Inflammatory macrophage (primary cell): Measurements from ENCODE around the gene SLC29A2.

Experiments
- DNase-seq, 2 donors: peaks; one replicate each; pipeline ENCODE4 v3.0.0-alpha.2; 2020 to 2022

Gene SLC29A2

DNA sequence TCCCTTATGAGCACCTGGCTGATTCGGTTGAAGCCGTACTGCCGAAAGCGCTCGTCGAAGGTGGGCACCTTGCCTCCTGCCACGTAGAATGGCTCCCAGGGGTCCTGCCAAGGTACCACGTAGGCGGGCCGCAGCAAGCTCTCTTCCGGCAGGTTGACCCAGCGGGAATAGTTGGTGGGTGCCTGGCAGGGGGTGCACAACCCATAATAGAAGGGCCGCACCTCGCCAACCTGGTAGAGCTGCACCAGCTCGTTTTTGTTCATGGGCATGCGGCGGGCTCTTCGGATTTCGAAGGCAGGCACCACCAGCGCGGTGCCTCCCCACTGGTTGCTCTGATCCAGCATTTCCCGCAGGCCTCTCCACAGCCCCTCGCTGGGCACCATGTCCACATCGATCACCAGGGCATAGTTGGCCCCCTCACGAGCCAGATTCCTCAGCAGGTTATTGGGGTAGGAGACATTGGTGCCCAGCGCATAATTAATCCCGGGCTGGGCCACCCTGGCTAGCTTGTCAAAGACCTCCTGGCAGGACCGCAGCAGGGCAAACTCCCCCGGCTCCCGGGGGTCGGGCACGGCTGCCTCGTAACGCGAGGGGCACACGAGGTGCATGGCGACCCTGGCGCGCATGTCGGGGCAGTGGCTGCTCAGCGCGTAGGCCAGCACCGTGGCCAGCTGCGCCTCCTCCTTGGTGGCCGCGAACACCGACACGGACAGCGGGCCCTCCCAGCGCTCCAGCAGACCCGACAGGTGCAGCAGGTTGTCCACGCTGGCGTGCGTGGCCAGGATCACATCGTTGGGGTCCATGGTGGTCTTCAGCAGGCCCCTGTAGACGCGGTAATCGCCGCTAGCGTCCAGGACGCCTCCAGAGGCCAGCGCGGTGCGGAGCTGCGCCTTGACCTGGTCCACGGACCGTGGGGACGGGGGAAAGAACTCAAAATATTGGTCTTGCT, 24.8 kb downstream of the SLC29A2 start:
- no peak for DNase-seq

DNA sequence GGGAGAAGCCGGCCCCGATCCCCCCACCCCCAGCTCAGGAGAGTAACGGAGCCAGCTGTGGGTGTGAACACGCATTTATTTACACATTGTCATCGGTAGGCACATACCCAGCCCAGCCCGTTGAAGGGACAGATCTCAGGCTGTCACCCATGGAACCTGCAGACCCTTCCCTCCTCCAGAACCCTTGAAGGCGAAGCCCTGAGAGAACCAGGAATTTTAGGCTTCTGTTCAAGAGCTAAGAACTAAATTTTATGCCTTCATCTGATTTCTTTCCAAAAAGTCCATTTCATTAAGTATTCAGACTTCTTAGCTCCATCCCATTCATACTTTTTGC, 26.3 kb downstream of the SLC29A2 start:
- DNase-seq: no peak

DNA sequence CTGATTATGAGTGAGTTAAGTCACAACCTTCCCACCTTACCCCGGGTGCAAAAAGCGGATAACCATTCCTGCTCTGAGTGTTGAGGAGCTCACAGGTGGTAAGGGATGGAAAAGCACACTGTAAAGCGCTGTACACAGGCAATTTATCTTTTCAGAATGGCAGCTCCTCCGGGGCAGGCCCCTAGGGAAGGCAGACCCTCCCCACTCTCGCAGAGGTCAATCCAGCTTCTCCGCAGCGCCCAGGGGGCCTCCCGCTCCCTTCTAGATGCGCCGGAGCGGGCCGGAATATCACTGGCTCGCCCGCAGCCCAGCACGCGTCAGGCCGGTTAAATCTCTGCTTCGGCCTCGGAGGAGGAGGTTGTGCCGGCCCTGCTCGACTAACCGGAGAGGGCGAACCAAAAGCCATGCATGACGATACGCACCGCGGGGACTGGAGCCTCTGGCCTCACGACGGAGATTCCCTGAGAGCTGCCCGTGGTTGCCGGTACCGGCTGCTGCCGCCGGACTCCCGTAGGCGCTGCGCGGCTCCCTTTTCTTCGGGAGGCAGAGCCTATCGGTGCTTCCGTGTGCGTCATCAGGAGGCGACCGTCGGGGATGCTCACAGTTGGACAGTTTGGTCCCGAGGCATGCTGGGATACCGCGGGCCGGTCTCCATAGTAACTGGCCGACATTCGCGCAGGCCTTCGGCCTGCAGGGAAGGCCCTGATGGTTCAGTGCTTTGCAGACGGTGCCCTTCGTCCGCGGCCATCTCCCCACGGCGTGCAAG, 26.8 kb downstream of the SLC29A2 start, which contains the start of gene BRMS1:
Gene BRMS1 (minus strand): TSS at position 555 of the 766 bp plus-strand sequence. CDS start 2,870 bp downstream, outside the sequence.
- DNase-seq: peak; percentile 96 to 98

DNA sequence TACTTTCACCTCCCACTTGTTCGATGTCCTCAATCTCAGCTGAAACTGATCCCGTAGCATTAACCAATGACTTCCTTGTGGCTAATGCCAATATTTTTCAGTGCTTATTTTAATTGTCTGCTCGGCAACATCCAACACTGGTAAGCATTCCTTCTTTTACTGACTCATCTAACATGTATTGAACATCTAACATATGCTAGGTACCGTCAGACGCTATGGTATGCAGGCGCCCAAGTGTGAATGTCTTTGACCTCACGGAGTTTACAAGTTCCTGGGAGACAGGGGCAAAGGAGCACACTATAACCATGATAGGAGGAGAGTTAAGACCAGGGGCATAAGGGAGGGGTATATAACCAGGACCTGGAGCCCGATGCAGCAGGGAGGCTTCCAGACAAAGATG, 28.4 kb downstream of the SLC29A2 start:
- no peak for DNase-seq

DNA sequence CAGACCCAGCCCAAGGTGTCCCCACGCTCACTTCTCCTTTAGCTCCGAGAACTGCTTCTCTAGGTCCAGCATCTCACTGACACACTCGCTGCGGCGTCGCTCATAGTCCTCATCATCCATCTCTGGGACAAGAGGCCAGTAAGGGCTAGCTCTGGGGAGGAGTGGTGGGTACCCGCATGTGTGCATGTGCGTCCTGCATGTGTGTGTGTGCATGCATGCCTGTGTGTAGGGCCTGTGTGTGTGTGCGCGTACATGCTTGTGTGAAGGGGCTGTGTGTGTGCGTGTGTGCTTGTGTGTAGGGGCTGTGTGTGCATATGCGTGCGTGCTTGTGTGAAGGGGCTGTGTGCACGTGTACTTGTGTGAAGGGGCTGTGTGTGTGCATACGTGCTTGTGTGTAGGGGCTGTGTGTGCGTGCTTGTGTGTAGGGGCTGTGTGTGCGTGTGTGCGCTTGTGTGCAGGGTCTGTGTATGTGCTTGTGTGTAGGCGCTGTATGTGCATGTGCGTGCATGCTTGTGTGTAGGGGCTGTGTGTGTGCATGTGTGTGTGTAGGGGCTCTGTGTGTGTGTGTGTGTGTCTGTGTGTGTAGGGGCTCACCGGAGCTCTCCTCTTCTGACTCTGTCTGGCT, 29.9 kb downstream of the SLC29A2 start:
- DNase-seq: no peak

DNA sequence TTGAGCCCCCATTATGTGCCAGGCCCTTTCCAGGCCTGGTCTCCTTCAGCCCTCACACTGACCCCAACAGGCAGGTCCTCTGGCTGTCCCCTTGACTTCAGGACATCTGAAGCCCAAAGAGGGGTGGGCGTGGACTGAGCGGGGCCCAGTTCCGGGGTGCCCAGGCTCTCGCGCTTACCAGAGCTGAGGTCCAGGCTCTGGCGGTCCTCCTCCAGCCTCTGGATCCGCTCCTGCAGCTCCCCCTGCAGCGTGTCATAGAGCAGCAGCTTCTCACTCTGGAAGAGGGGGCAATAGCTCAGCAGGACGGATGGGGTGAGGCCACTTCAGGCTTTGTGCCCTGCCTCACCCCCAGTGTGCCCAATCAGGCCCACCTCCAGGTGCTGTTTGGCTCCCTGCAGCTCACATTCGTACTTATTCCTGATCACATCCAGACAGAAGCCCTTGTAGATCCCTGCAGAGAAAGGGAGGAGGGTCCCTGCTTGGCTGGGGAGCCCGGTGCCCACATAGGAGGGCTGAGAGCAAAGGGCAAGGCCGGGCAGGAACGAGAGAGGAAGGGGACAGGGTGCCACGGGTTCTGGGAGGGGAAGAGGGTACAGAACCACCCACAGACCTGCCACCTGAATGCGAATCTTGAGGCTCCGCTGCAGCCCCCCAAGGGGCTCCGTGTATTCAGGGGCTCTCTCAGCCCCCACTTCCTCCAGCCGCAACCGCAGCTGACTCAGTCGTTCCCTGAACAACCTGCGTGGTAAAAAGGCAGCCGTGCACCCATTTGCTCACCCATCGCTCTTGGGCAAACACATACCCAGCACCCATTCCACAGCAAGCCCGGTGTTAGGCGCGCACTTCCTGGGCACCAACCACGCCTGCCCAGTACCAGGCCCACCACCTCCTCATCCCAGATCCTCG, 30.7 kb downstream of the SLC29A2 start:
- DNase-seq: no peak

DNA sequence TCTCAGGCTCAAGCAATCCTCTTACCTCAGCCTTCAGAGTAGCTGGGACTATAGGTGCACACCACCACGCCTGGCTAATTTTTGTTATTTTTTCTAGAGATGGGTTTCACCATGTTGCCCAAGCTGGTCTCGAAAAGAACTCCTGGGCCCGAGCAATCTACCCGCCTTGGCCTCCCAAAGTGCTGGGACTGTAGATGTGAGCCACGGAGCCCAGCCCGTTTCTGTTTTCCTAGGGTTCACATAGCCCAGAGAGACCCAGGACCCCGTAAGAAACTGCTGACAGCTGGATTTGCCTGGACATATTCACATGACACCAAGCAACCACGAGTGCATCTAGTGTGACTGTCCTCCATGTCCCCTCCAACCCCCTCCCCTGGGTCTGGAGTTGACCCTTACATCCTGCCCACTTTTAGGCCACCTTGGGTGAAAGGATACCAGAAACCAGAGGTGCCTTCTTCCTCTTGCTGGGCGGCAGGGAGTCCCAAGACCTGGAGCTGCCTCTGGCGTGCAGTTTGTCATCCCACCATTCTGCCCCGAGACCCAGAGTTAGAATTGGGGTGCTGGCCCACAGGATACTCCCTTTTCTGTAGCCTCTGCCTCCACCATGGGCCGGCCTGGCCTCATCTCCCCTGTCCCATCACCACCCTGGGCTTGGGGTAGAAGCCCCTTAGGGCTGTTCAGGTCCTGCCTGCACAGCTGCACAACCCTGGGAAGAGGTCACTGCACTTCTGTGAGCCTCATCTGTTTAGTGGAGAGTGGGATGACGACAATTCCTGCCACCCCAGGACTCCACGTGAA, 31.7 kb downstream of the SLC29A2 start:
- no peak for DNase-seq

DNA sequence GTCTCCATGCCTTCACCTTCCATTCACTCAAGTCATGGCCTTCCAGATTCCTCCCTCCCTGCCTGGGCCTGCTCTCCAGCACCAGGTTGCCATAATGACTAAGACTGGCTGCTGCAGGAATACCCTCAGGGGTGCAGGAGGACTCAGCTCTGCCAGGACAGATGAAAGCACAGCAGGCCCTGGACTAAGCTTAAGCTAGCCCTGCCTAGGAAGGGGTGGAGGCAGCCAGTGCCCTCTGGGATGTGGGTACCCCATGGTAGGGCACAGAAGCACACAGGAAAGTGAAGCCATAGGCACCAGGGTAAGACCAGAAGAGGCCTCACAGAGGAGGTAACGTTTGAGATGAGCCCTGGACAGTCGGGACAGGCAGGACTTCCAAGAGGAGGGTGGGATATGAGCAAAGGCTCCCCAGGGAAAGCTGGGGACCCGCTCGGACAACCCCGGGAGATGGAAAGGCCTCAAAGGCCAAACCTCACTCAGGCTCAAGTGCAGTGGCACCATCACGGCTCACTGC, 32.3 kb downstream of the SLC29A2 start:
- no peak for DNase-seq

DNA sequence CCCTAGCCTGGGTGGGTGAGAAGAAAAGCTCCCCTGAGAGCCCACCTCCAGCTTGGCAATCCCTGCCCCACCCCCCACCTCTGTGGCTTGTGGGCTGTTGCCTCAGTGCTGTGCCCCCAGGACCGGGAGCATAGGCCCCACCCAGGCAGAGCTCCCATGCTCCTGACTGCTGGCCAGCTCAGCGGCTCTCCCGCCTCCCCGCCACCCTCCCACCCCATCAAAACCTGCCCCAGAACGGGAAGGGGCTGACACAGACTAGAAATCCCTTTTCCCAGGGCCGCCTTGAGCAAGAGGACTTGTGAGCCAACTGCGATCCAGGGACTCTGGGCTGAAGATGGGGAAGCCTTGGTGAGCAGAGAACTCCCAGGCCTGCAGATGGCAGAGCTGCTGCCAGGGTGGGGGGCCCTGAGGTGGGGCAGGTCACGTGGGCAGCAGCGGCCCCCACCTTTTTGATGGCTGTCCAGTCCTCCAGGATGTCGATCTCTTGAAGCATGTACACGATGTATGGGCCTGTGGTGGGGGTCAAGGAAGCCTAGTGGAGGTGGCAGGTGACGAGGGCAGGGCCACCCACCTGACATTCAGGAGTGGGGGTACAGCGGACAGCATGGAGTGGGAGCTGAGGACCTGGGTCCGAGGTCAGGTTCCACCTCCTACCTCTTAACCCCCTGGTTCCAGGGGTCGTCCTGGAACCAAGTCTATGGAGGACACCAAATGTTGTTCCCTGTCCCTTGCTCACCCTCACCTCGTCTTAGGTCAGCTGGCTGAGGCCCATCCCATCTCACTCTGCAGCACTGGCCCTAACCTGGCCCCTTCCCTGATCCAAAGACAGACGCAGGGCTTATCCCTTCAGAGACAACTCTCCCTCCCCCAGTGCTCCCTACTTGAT, 33.0 kb downstream of the SLC29A2 start:
- DNase-seq: no peak

DNA sequence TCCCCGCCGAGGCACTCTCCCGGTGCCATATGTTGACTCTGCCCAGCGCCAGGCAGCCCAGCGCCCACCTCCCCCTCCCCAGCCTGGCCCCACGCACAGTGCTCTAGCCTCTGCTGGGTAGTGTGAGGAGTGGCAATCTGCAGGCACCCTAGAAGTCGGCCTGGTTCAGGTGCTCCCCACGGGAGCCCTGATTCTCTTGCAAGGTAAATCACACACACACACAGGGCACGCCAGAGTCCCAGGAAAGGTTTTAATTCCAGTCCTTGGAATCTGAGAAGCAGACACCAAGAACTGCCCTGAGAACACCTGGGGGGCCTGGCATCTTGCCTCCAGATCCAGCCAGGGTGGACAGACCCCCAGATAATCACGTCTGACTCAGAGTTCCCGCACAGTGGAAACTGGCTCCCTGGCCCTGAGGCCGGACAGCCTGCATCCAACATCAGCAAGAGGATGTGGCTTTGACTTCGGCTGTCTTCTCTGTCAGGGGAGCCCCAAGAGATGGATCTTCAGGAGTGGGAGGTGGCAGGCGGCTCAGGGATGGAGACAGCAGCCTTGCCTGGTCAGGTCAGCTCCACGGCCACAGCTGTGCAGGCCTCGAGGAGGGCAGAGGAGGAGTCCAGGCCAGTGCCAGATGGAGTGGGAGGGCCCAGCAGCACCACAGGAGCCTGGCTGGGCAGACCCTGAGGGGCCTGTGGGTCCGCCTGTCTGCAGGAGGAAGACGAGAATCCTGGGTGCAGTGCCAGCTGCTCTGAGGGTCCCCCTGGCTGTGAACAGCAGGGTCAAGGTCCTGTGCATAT, 34.3 kb downstream of the SLC29A2 start:
- no peak for DNase-seq

DNA sequence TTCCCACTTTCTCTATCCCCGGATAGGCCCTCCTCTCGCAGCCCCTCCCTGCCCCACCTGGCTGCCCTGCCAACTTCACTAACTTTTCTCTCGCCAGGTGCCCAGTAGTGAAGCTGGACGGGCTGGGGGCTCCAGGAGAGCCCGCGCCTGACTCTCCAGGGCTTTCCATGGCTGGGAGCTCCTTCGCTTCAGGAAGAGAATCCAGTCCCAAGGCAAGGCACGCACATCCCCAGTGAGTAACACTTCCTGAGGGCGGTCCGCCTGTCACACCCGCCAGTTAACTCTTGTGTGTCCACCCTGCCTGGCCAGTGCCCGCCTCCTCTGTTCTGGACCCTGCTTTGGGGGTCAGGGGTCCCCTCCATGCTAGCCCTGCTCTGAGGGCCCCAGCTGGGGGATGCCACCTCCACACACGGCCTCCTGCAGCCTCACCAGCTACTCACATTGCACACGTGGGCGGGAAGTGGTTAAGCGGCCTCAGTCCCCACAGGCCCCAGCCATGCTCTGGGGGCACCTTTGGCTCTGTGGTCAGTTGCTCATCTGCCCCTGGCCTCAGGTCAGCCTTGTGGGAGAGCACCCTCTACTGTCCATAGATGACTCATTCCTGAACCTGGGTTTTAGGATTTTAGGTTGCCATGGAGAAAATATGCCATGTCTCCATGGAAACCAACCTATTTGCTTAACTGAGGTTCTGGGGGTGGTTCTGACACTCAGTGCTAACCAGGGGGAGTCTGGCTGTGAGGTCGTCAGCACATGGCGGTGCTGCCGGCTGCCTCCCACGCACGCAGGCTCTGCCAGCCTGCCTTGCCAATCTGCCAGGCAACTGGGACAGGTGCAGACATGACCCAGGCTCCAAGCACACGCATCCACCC, 35.1 kb downstream of the SLC29A2 start, which contains the start of gene RIN1:
Gene RIN1 (minus strand): TSS at position 201 of the 869 bp plus-strand sequence. CDS start 32 bp downstream, at position 169.
- peak; percentile 63 to 80 for DNase-seq

DNA sequence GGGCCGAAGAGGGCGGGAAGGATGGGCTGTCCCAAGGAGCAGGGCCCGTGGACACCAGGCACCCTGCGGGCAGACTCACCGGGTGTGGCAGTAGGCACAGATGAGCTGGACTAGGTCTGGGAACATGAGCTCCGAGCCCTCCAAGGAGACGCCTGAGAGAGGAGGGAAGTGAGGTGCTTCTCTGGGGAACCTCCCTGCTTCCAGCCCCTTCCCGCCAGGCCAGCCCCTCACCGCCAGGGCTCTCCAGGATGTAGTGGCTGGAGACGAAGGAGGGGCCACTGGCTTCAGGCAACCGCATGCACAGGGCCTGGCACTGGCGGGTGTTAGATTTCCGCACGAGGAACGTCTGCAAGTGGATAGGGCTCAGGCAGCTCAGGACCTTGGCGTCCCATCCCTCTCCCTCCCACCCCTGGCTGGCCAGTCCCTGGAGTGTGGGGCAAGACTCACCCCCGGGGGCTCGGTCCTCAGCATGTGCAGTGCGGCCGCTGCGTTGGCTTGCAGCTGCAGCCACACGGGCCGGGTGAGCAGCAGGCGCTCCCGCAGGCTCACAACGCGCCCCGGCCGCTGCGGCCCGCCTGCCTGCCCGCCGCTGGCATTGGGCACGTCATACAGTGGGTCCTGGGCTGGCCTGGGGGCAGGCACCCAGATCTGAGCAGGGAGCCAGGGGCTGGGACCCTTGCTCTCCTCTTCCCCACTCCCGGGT, 35.9 kb downstream of the SLC29A2 start:
- no peak for DNase-seq

DNA sequence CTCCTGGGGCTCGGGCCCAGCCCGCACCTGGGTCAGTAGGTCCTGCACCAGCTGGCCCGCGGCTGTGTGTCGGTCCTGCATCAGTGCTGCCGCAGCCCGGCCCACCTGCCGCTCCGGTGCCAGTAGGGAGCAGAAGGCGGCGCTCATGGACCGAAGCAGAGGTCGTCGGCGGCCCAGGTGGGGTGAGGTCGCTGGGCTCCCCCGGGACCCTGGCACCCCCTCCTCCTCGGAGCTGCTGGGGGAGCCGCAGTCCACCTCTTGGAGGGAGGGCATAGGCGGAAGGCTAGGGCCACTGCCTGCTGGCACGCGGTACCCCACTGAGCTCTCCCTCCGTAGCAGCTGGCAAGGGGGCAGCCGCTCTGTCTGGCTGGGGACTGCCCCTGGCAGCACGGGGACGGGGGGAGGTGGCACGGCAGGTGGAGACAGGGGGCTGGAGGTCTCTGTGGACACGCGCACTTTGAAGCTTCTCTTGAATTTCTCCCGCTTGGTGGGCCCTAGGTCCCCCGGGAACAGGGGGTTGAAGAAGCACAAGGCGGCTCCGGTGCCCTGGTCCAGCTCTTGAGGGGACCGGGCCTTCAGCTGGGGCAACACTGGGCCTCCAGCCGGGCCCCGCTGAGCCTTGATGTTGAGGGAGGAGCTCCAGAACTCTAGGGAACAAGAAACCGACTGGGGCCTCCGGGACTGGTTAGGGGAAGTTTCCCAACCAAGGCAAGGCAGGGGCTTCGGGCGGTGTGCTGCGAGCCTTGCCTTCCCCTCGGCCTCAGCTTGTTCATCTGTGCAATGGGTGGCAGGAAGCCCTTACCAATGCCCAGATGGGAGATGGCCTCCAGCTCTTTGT, 36.7 kb downstream of the SLC29A2 start:
- peak; percentile 62 for DNase-seq

DNA sequence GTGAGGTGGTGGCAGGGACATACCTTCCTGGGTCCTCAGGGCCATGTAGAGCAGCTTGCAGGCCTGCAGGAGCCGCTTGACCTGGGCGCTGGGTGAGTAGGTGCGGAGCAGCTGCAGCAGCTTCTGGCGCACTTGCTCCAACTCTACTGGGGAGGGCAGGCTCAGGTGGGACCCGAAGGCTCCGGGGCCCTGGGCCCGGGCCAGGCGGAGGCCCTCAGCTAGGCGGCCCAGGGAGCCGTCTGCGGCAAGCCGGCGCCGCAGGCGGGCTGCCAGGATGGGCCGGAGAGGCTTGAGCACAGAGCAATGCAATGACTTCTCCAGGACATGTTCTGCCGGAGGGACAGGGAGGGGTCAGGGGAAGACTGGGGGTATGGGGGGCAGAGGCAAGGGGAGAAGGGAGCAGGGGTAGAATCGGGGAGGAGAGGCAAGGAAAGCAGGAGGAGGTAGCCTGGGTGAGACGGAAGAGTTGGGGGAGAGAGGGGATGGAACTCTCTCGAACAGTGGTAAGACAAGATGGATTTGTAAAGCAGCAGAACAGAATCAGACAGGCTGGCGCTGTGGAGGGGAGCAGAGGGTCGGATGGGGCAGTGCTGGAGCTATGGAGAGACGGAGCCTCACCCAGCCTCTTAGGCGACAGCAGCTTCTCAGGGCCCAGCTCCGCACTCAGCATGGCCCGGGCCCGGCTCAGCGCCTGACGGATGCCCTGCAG, 37.5 kb downstream of the SLC29A2 start:
- DNase-seq: no peak

DNA sequence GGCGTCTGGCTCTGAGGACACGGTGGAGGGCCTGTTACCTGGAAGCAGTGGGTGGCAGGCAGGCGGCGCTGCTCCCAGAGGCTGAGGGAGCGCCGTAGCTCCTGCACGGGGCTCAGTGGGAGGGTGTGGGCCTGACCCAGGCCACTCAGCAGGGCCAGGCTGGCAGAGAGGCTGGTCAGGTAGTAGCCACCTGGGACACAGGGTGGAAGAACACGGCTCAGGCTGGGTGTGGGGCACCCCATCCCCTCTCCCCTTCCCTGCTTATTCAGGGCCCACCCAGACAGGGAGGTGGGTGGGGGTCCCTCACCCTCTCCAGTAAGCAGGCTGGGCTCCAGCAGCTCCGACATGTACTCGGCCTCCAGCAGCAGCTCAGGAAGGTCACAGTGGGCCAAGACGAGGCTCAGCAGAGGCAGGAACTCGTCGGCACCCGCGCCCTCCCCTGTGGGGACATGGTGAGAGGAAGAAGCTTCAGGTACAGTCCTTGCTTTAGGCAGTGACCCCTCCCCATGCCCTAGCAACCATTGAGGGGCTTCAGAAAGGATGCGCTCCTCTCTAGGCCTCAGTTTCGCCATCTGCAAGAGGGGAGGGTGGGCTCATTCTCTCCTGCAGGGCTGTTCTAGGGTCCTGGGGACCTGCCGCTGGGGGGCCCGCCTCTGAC, 38.2 kb downstream of the SLC29A2 start:
- DNase-seq: no peak
